MV-4-11 (cell line): ENCODE results near the gene GALK1.

ENCODE experiments used
- DNase-seq: peaks from one replicate; lab custom pipeline; 2025; lab: John Stamatoyannopoulos, UW

GALK1 gene

GRCh38 chr17:75749545-75750389 is 15.2 kb downstream of the GALK1 start:
- DNase-seq = peak; percentile 40

- DNase-seq = no peak
Measured at GRCh38 chr17:75748706-75749105, 16.3 kb downstream of the GALK1 start.

- DNase-seq = no peak
Measured at GRCh38 chr17:75743625-75744206, 21.3 kb downstream of the GALK1 start.

- no peak for DNase-seq
Measured at GRCh38 chr17:75742337-75742736, 22.7 kb downstream of the GALK1 start.

- DNase-seq = no peak
Measured at GRCh38 chr17:75740631-75741077, 24.3 kb downstream of the GALK1 start.

GRCh38 chr17:75740215-75740614 is 24.8 kb downstream of the GALK1 start:
- DNase-seq = no peak

GRCh38 chr17:75739801-75740200 is 25.2 kb downstream of the GALK1 start:
- no peak for DNase-seq

GRCh38 chr17:75739174-75739573 is 25.8 kb downstream of the GALK1 start:
- no peak for DNase-seq

GRCh38 chr17:75738218-75738802 is 26.7 kb downstream of the GALK1 start:
- DNase-seq = peak; percentile 90

- no peak for DNase-seq
Measured at GRCh38 chr17:75737133-75737962, 27.6 kb downstream of the GALK1 start.

GRCh38 chr17:75736173-75736835 is 28.7 kb downstream of the GALK1 start:
- DNase-seq = no peak

GRCh38 chr17:75734674-75735294 is 30.2 kb downstream of the GALK1 start:
- no peak for DNase-seq

- no peak for DNase-seq
Measured at GRCh38 chr17:75733471-75733870, 31.5 kb downstream of the GALK1 start.

- no peak for DNase-seq
Measured at GRCh38 chr17:75731716-75732498, 33.1 kb downstream of the GALK1 start.

GRCh38 chr17:75731086-75731715 is 33.8 kb downstream of the GALK1 start:
- DNase-seq = no peak

- DNase-seq = no peak
Measured at GRCh38 chr17:75730065-75730464, 34.9 kb downstream of the GALK1 start.

GRCh38 chr17:75729351-75729750 is 35.6 kb downstream of the GALK1 start:
- no peak for DNase-seq

GRCh38 chr17:75727391-75727790 is 37.6 kb downstream of the GALK1 start:
- no peak for DNase-seq

GRCh38 chr17:75725504-75725903 is 39.5 kb downstream of the GALK1 start:
- DNase-seq = no peak
